Bronchial epithelial cell (primary cell): Measurements from ENCODE around the gene GRXCR2. TPM values are rescaled to one million over a fixed set of nuclear protein-coding genes. Genes with fewer than 3 reads are reported as not detected.

Source experiments
- DNase-seq: peaks from one replicate; pipeline ENCODE4 v3.0.0-alpha.2; 2010; ENCODE audit warnings: low read depth
- FAIRE-seq: peaks from 2 replicates; lab custom pipeline; 2011; peaks lifted over from hg19 to GRCh38; lab: Jason Lieb, UNC
- H3K27me3 ChIP-seq: 2 replicates; pipeline ENCODE4 v1.5.1; 2011; ENCODE audit warnings: low read length; ENCODE audit not compliant: control insufficient read depth, insufficient read depth
- H3K36me3 ChIP-seq: 2 replicates; pipeline ENCODE4 v1.5.1; 2011; ENCODE audit warnings: low read length; ENCODE audit not compliant: control insufficient read depth, insufficient read depth
- H3K4me3 ChIP-seq: 2 replicates; pipeline ENCODE4 v1.5.1; 2011; ENCODE audit warnings: mild to moderate bottlenecking, low read depth, low read length, control low read depth
- CTCF ChIP-seq: IDR thresholded peaks from 2 replicates; pipeline ENCODE4 v1.5.1; 2011; ENCODE audit warnings: mild to moderate bottlenecking, moderate library complexity, low read length, control low read depth, inconsistent platforms; ENCODE audit not compliant: insufficient read depth, severe bottlenecking
- total RNA-seq: library from RNA; depleted of rRNA; stranded (reverse); fragments of >200 nt; gene quantifications from 2 replicates; pipeline ENCODE4 v1.2.1, GENCODE V29; 2014

Gene GRXCR2
- total RNA-seq: not detected in 2 replicates

- Histone ChIP-seq H3K27me3 (no peaks in the 10 kb centered on the region), H3K4me3 (no peak within 1 kb of the TSS), H3K36me3 (no peaks in the 10 kb centered on the region)
- FAIRE-seq: no peak
- DNase-seq: no peak
- TF ChIP-seq CTCF: no peak
These were observed at the start of gene GRXCR2 for GRCh38 chr5:145872914-145873313. Gene GRXCR2 (minus strand): TSS chr5:145873014. CDS start chr5:145872968, 46 bp downstream.

GRCh38 chr5:145922059-145922458 is 49.2 kb upstream of the GRXCR2 start:
- FAIRE-seq (no peak), DNase-seq (peak; percentile 70)
- H3K27me3 ChIP-seq: no peaks in the 10 kb centered on the region
- H3K4me3 ChIP-seq: no peak overlapping the region
- TF ChIP-seq CTCF: no peak
- no peaks in the 10 kb centered on the region for H3K36me3 ChIP-seq

- Histone ChIP-seq H3K36me3 (no peaks in the 10 kb centered on the region), H3K27me3 (no peaks in the 10 kb centered on the region), H3K4me3 (no peak overlapping the region)
- FAIRE-seq (no peak), DNase-seq (peak; percentile 100)
- no peak for TF ChIP-seq CTCF
These were observed 48.4 kb upstream of the GRXCR2 start for GRCh38 chr5:145921211-145921610.

- no peak for TF ChIP-seq CTCF
- Histone ChIP-seq H3K36me3 (no peaks in the 10 kb centered on the region), H3K4me3 (no peak overlapping the region), H3K27me3 (no peaks in the 10 kb centered on the region)
- DNase-seq (peak; percentile 53), FAIRE-seq (no peak)
These were observed 47.9 kb upstream of the GRXCR2 start for GRCh38 chr5:145920542-145921210.

- H3K36me3 ChIP-seq: no peaks in the 10 kb centered on the region
- H3K27me3 ChIP-seq: no peaks in the 10 kb centered on the region
- DNase-seq (no peak), FAIRE-seq (no peak)
- no peak for TF ChIP-seq CTCF
- H3K4me3 ChIP-seq: no peak overlapping the region
These were observed 46.6 kb upstream of the GRXCR2 start for GRCh38 chr5:145919413-145919812.

- DNase-seq (no peak), FAIRE-seq (no peak)
- TF ChIP-seq CTCF: no peak
- Histone ChIP-seq H3K36me3 (no peaks in the 10 kb centered on the region), H3K4me3 (no peak overlapping the region), H3K27me3 (no peaks in the 10 kb centered on the region)
These were observed 45.6 kb upstream of the GRXCR2 start for GRCh38 chr5:145918397-145918796.
